ENCODE results near the gene SPI1.

GRCh38 chr11:47411884-47412746 is 33.8 kb upstream of the SPI1 start:
- TF ChIP-seq POLR2A (IDR thresholded peaks at IDR 0.05; ENCODE audit: low read length) (no peak), GATA1 (IDR thresholded peaks at IDR 0.05; ENCODE audit: low read depth, low read length) (no peak)
